SIG-M5 treated with dmso at 0.1 percent for 504 hours (cell line): ENCODE data around the gene SHKBP1.
"Not testable (repeated sequence)": the region's sequence is repeated elsewhere in the genome, so short reads cannot be mapped to it uniquely, and the experiment has no call there.

ENCODE experiments used
- DNase-seq: peaks from one replicate; lab custom pipeline; 2025; ENCODE audit not compliant: unreplicated experiment; lab: John Stamatoyannopoulos, UW

SHKBP1 gene

GRCh38 chr19:40576585-40577451, at the start of gene SHKBP1:
SHKBP1 (plus strand) TSS chr19:40576873; CDS start chr19:40576900, 27 bp downstream.
- DNase-seq = peak; percentile 93

GRCh38 chr19:40528078-40528477, 48.6 kb upstream of the SHKBP1 start:
- DNase-seq = no peak

- no peak for DNase-seq
Observed at GRCh38 chr19:40528533-40529092, 48.1 kb upstream of the SHKBP1 start.

GRCh38 chr19:40529093-40529954, 47.3 kb upstream of the SHKBP1 start:
- DNase-seq = peak; percentile 41

- no peak for DNase-seq
Observed at GRCh38 chr19:40530091-40530901, 46.4 kb upstream of the SHKBP1 start.

- no peak for DNase-seq
Observed at GRCh38 chr19:40533508-40533907, 43.2 kb upstream of the SHKBP1 start.

- no peak for DNase-seq
Observed at GRCh38 chr19:40534148-40534547, 42.5 kb upstream of the SHKBP1 start.

- no peak for DNase-seq
Observed at GRCh38 chr19:40539070-40539469, 37.6 kb upstream of the SHKBP1 start.

GRCh38 chr19:40542202-40542859, 34.3 kb upstream of the SHKBP1 start:
- no peak for DNase-seq

- DNase-seq = no peak
Observed at GRCh38 chr19:40543029-40543597, 33.6 kb upstream of the SHKBP1 start.

- DNase-seq = not testable (repeated sequence)
Observed at GRCh38 chr19:40546153-40546841, 30.4 kb upstream of the SHKBP1 start.

GRCh38 chr19:40547190-40547589, 29.5 kb upstream of the SHKBP1 start:
- not testable (repeated sequence) for DNase-seq

GRCh38 chr19:40547836-40548235, 28.8 kb upstream of the SHKBP1 start:
- DNase-seq = no peak

GRCh38 chr19:40549007-40549708, 27.5 kb upstream of the SHKBP1 start:
- peak; percentile 13 for DNase-seq

GRCh38 chr19:40550951-40551350, 25.7 kb upstream of the SHKBP1 start:
- no peak for DNase-seq

GRCh38 chr19:40552848-40553247, 23.8 kb upstream of the SHKBP1 start:
- DNase-seq = no peak

- no peak for DNase-seq
Observed at GRCh38 chr19:40553885-40554857, 22.5 kb upstream of the SHKBP1 start.
